HG02623 (cell line): ENCODE results near the gene C1orf52.

Experiments
- ATAC-seq: cut with Tn5 transposase; IDR thresholded peaks from one replicate; pipeline ENCODE4 v1.9.1; 2021; ENCODE audit warnings: moderate library complexity; ENCODE audit not compliant: unreplicated experiment

C1orf52 gene

GRCh38 chr1:85259118-85259911 is at the start of gene C1orf52:
Gene C1orf52, minus strand, starts transcription at chr1:85259662. Its CDS starts 29 bp downstream, at chr1:85259633.
- peak; percentile 97 for ATAC-seq

GRCh38 chr1:85308833-85309350 is 49.4 kb upstream of the C1orf52 start:
- ATAC-seq, result no peak

GRCh38 chr1:85307987-85308832 is 48.7 kb upstream of the C1orf52 start:
- ATAC-seq, result peak; percentile 85

GRCh38 chr1:85306236-85306635 is 46.8 kb upstream of the C1orf52 start:
- ATAC-seq, result no peak

GRCh38 chr1:85303440-85304162 is 44.1 kb upstream of the C1orf52 start:
- no peak for ATAC-seq

GRCh38 chr1:85300140-85300539 is 40.7 kb upstream of the C1orf52 start:
- ATAC-seq, result no peak

- peak; percentile 97 for ATAC-seq
Measured at GRCh38 chr1:85297855-85298629, 38.6 kb upstream of the C1orf52 start.

GRCh38 chr1:85297538-85297854 is 38.0 kb upstream of the C1orf52 start:
- ATAC-seq, result no peak

GRCh38 chr1:85296980-85297379 is 37.5 kb upstream of the C1orf52 start:
- no peak for ATAC-seq

GRCh38 chr1:85295654-85296053 is 36.2 kb upstream of the C1orf52 start:
- no peak for ATAC-seq

GRCh38 chr1:85295006-85295431 is 35.6 kb upstream of the C1orf52 start:
- no peak for ATAC-seq

GRCh38 chr1:85290826-85291225 is 31.4 kb upstream of the C1orf52 start:
- ATAC-seq, result no peak

- ATAC-seq, result no peak
Measured at GRCh38 chr1:85289848-85290335, 30.4 kb upstream of the C1orf52 start.

- ATAC-seq, result no peak
Measured at GRCh38 chr1:85289207-85289847, 29.9 kb upstream of the C1orf52 start.

GRCh38 chr1:85284202-85284601 is 24.7 kb upstream of the C1orf52 start:
- no peak for ATAC-seq

- ATAC-seq, result no peak
Measured at GRCh38 chr1:85283475-85284199, 24.2 kb upstream of the C1orf52 start.

GRCh38 chr1:85282424-85282823 is 23.0 kb upstream of the C1orf52 start:
- ATAC-seq, result no peak

- ATAC-seq, result no peak
Measured at GRCh38 chr1:85280636-85281035, 21.2 kb upstream of the C1orf52 start.

- no peak for ATAC-seq
Measured at GRCh38 chr1:85279458-85280080, 20.1 kb upstream of the C1orf52 start.
